Erythroblast (primary cell): ENCODE data around the gene BBIP1.

ENCODE experiments used
- GATA1 ChIP-seq: IDR thresholded peaks from 2 replicates; pipeline ENCODE4 v1.6.1; 2011; ENCODE audit warnings: low read depth, mild to moderate bottlenecking, control low read depth, low read length, moderate library complexity
- POLR2A ChIP-seq: IDR thresholded peaks from 2 replicates; pipeline ENCODE4 v1.6.1; 2011; ENCODE audit warnings: mild to moderate bottlenecking, low read length

- TF ChIP-seq POLR2A (no peak), GATA1 (no peak)
These were observed 48.7 kb upstream of the BBIP1 start for GRCh38 chr10:110967645-110968044.
